KMS-11 (cell line): Measurements from ENCODE around the gene CHCHD2.
"Not testable (repeated sequence)": the region's sequence is repeated elsewhere in the genome, so short reads cannot be mapped to it uniquely, and the experiment has no call there.

Experiments used
- H2AFZ ChIP-seq: fragments of 200-600 bp; sonication (generic); 2 replicates; pipeline ENCODE4 v1.6.1; 2016; ENCODE audit warnings: antibody characterized with exemption, mixed run types, low read depth
- H3K27ac ChIP-seq: fragments of 200-600 bp; sonication (generic); 2 replicates; pipeline ENCODE4 v1.6.1; 2016; ENCODE audit warnings: mild to moderate bottlenecking, mixed run types
- H3K27me3 ChIP-seq: fragments of 200-600 bp; sonication (generic); 2 replicates; pipeline ENCODE4 v1.6.1; 2017; ENCODE audit warnings: mild to moderate bottlenecking, low read depth, mixed run types, moderate library complexity; ENCODE audit not compliant: insufficient read depth
- H3K36me3 ChIP-seq: fragments of 200-600 bp; sonication (generic); 2 replicates; pipeline ENCODE4 v1.6.1; 2017; ENCODE audit warnings: mild to moderate bottlenecking, mixed run types; ENCODE audit not compliant: insufficient read depth
- H3K4me1 ChIP-seq: fragments of 200-600 bp; sonication (generic); 2 replicates; pipeline ENCODE4 v1.6.1; 2016; ENCODE audit warnings: mild to moderate bottlenecking, low read depth, mixed run types; ENCODE audit not compliant: poor library complexity, severe bottlenecking
- H3K4me2 ChIP-seq: fragments of 200-600 bp; sonication (generic); 2 replicates; pipeline ENCODE4 v1.7.0; 2016; ENCODE audit warnings: mild to moderate bottlenecking, mixed run types
- H3K4me3 ChIP-seq: fragments of 200-600 bp; sonication (generic); IDR thresholded peaks from 2 replicates; pipeline ENCODE4 v1.6.1; 2017; ENCODE audit warnings: low read depth, low read length, mixed read lengths; ENCODE audit not compliant: insufficient read depth
- H3K79me2 ChIP-seq: fragments of 200-600 bp; sonication (generic); 2 replicates; pipeline ENCODE4 v1.6.1; 2016; ENCODE audit warnings: low read depth, mixed run types; ENCODE audit not compliant: insufficient read depth
- H3K9ac ChIP-seq: fragments of 200-600 bp; sonication (generic); 2 replicates; pipeline ENCODE4 v1.6.1; 2016; ENCODE audit warnings: mild to moderate bottlenecking, mixed run types
- H4K20me1 ChIP-seq: fragments of 200-600 bp; sonication (generic); 2 replicates; pipeline ENCODE4 v1.6.1; 2016; ENCODE audit warnings: mild to moderate bottlenecking, mixed run types; ENCODE audit not compliant: insufficient read depth
- CTCF ChIP-seq: fragments of 200-600 bp; sonication (generic); conservative IDR thresholded peaks from 2 replicates; pipeline ENCODE4 v1.6.1; 2017; ENCODE audit warnings: low read depth, mild to moderate bottlenecking, antibody characterized with exemption, low read length, moderate library complexity, mixed read lengths

Gene CHCHD2

GRCh38 chr7:56124981-56125380 lies 18.7 kb upstream of the CHCHD2 start:
- H3K9ac ChIP-seq = no peak overlapping the region
- no peak overlapping the region for H3K4me3 ChIP-seq
- H3K27me3 ChIP-seq = no peaks in the 10 kb centered on the region
- H2AFZ ChIP-seq = no peak overlapping the region
- H3K4me2 ChIP-seq = no peak overlapping the region
- no peak overlapping the region for H3K27ac ChIP-seq
- H3K79me2 ChIP-seq = no peaks in the 10 kb centered on the region
- H3K36me3 ChIP-seq = no peaks in the 10 kb centered on the region
- no peaks in the 10 kb centered on the region for H4K20me1 ChIP-seq
- peaks cover 26% of the 10 kb centered on the region for H3K4me1 ChIP-seq
- no peak for TF ChIP-seq CTCF

- Histone ChIP-seq H3K9ac (no peak overlapping the region), H3K79me2 (no peaks in the 10 kb centered on the region), H2AFZ (no peak overlapping the region), H3K4me2 (no peak overlapping the region), H3K36me3 (no peaks in the 10 kb centered on the region), H4K20me1 (no peaks in the 10 kb centered on the region), H3K4me1 (peaks cover 7% of the 10 kb centered on the region), H3K27me3 (no peaks in the 10 kb centered on the region), H3K4me3 (no peak overlapping the region), H3K27ac (no peak overlapping the region)
- TF ChIP-seq CTCF = no peak
Measured at GRCh38 chr7:56121440-56121839, 15.2 kb upstream of the CHCHD2 start.

GRCh38 chr7:56115852-56116538 lies 9.7 kb upstream of the CHCHD2 start, which contains the start of gene NUPR2:
Gene NUPR2 (minus strand): TSS chr7:56116417. CDS start chr7:56116314, 103 bp downstream.
- Histone ChIP-seq H3K79me2 (no peaks in the 10 kb centered on the region), H2AFZ (no peak within 1 kb of the TSS), H4K20me1 (no peaks in the 10 kb centered on the region), H3K9ac (no peak within 1 kb of the TSS), H3K36me3 (no peaks in the 10 kb centered on the region), H3K4me2 (no peak within 1 kb of the TSS), H3K4me1 (no peaks in the 10 kb centered on the region), H3K27ac (no peak within 1 kb of the TSS), H3K4me3 (no peak within 1 kb of the TSS), H3K27me3 (no peaks in the 10 kb centered on the region)
- no peak for TF ChIP-seq CTCF

GRCh38 chr7:56112244-56112643 lies 6.0 kb upstream of the CHCHD2 start:
- not testable (repeated sequence) for H2AFZ ChIP-seq, H3K27ac ChIP-seq, H3K4me3 ChIP-seq, H3K4me1 ChIP-seq, H3K36me3 ChIP-seq, H3K79me2 ChIP-seq, H3K9ac ChIP-seq, H3K27me3 ChIP-seq, H3K4me2 ChIP-seq, H4K20me1 ChIP-seq

GRCh38 chr7:56110611-56111010 lies 4.3 kb upstream of the CHCHD2 start:
- H2AFZ ChIP-seq = no peak overlapping the region
- H3K4me3 ChIP-seq = no peak overlapping the region

More at GRCh38 chr7:56110611-56111010, 4.3 kb upstream of the CHCHD2 start:
- Histone ChIP-seq H3K27ac (no peak overlapping the region), H3K27me3 (no peaks in the 10 kb centered on the region), H3K9ac (no peak overlapping the region), H3K4me2 (no peak overlapping the region), H3K79me2 (peaks cover 7% of the 10 kb centered on the region), H3K36me3 (no peaks in the 10 kb centered on the region), H4K20me1 (no peaks in the 10 kb centered on the region), H3K4me1 (peaks cover 13% of the 10 kb centered on the region)
- TF ChIP-seq CTCF = no peak
